ENCODE measurements around the gene EXOC6B. TPM values are rescaled to one million over a fixed set of nuclear protein-coding genes. Genes with fewer than 3 reads are reported as not detected.
"Not testable (repeated sequence)": the region's sequence is repeated elsewhere in the genome, so short reads cannot be mapped to it uniquely, and the experiment has no call there.

Gene EXOC6B
- total RNA-seq, 1 donor from 2014 or later: 13.8 TPM

DNA sequence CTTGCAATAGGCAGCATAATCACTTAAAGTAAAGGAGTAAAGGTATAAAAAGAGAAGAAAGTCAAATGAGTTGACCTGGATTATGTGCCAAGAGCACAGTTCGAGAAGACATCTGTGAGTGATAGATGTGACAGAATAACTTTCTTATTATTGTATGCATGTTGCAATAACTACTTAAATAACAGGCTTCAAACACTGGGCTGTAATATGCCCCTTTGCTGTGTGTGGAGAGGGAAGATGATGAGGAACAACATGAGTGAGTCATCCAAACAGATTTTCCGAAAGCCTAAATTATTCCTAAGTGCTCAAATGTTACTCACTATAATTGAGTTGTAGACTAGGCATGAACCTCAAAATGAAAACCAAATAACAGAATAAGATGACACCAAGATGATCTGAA, 328.1 kb downstream of the EXOC6B start:
- no peak overlapping the region for H3K4me3 Mint-ChIP-seq
- no peaks in the 10 kb centered on the region for H3K27me3 Mint-ChIP-seq
- H3K27ac Mint-ChIP-seq: no peak overlapping the region
- no peaks in the 10 kb centered on the region for H3K4me1 Mint-ChIP-seq
- TF ChIP-seq, protein P1, sequence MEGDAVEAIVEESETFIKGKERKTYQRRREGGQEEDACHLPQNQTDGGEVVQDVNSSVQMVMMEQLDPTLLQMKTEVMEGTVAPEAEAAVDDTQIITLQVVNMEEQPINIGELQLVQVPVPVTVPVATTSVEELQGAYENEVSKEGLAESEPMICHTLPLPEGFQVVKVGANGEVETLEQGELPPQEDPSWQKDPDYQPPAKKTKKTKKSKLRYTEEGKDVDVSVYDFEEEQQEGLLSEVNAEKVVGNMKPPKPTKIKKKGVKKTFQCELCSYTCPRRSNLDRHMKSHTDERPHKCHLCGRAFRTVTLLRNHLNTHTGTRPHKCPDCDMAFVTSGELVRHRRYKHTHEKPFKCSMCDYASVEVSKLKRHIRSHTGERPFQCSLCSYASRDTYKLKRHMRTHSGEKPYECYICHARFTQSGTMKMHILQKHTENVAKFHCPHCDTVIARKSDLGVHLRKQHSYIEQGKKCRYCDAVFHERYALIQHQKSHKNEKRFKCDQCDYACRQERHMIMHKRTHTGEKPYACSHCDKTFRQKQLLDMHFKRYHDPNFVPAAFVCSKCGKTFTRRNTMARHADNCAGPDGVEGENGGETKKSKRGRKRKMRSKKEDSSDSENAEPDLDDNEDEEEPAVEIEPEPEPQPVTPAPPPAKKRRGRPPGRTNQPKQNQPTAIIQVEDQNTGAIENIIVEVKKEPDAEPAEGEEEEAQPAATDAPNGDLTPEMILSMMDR (IDR thresholded peaks at IDR 0.05): no peak
- ATAC-seq (ENCODE audit: low read depth): no peak
- POLR2A ChIA-PET: no interaction called here
- intact Hi-C loops (cut with micrococcal nuclease): no loop called here
- DNase-seq: no peak
- CTCF ChIA-PET: no interaction called here
- H3K36me3 Mint-ChIP-seq (ENCODE audit: low read depth): peaks cover 15% of the 10 kb centered on the region
- H3K9me3 Mint-ChIP-seq: no peaks in the 10 kb centered on the region

DNA sequence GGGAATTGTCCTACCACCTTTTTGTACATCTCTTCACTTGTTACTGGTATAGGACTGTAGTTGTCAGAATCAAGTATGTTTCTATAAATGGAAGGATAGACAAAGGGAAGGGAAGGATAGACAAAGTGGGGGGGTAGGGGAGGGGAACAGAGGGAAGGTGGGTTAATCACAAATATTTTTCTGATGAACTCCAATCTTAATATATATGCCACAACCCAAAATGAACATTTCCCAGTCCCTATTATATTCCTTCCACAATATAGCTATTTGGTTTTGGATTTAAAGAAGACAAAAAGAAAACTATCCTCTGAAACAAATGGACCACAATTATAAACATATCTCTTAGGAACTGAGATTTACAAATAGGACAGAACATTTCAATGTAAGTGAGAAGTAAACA, 329.4 kb downstream of the EXOC6B start:
- intact Hi-C loops (cut with micrococcal nuclease): no loop called here
- DNase-seq: no peak
- TF ChIP-seq, protein P1 (IDR thresholded peaks at IDR 0.05): no peak
- no peaks in the 10 kb centered on the region for H3K9me3 Mint-ChIP-seq
- peaks cover 19% of the 10 kb centered on the region for H3K36me3 Mint-ChIP-seq (ENCODE audit: low read depth)
- ChIA-PET POLR2A (no interaction called here), CTCF (no interaction called here)
- no peaks in the 10 kb centered on the region for H3K4me1 Mint-ChIP-seq
- no peak overlapping the region for H3K27ac Mint-ChIP-seq
- H3K27me3 Mint-ChIP-seq: no peaks in the 10 kb centered on the region
- ATAC-seq (ENCODE audit: low read depth): no peak
- no peak overlapping the region for H3K4me3 Mint-ChIP-seq

DNA sequence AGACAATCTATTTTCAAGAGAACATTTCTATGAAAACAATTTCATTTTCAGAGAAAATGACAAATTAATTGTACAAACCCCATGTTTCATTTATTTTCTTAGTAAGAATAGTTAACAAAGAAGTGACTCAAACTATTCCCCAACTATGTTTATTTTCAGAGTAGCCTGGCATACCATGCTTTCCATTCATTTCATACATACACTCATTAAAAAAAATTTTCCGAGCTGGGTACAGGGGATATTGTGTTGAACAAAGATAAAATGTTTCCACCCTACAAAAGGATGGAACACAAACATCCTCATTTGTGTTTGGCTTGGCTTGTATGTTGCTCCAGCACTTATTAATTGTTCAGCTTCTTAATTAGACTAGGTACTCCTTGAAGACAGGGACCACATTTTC, 331.4 kb downstream of the EXOC6B start:
- Mint-ChIP-seq H3K4me1 (no peaks in the 10 kb centered on the region), H3K4me3 (no peak overlapping the region), H3K27me3 (no peaks in the 10 kb centered on the region), H3K36me3 (ENCODE audit: low read depth) (peaks cover 31% of the 10 kb centered on the region), H3K27ac (no peak overlapping the region), H3K9me3 (no peaks in the 10 kb centered on the region)
- CTCF ChIA-PET: no interaction called here
- POLR2A ChIA-PET: no interaction called here
- intact Hi-C loops (cut with micrococcal nuclease): no loop called here
- DNase-seq (no peak), ATAC-seq (ENCODE audit: low read depth) (no peak)
- TF ChIP-seq, protein P1 (IDR thresholded peaks at IDR 0.05): no peak

DNA sequence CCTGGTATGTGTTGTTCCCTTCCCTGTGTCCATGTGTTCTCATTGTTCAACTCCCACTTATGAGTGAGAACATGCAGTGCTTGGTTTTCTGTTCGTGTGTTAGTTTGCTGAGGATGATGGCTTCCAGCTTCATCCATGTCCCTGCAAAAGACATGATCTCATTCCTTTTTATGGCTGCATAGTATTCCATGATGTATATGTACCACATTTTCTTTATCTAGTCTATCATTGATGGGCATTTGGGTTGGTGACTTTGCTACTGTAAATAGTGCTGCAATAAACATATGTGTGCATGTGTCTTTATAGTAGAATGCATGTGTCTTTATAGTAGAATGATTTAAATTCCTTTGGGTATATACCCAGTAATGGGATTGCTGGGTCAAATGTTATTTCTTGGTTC, 341.2 kb downstream of the EXOC6B start:
- not testable (repeated sequence) for H3K27me3 Mint-ChIP-seq, H3K27ac Mint-ChIP-seq

DNA sequence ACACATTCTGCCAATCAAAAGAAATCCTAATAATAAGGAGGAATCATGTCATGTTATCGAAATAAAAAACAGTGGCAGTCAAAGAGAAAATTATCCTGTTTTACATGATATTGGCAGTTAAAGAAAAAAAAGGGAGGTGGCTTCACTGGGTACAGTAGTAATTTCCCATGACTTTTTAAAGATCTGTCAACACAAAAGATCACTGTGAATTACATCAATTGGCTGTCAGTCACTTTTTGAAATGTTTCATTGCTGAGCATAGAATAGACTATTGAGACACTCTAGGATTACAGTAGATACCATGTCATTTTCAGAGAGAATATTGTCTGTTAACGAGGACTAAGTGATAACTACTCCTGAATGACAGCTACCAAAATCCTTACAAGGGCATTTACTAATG, 342.5 kb downstream of the EXOC6B start:
- H3K27me3 Mint-ChIP-seq: no peaks in the 10 kb centered on the region
- H3K36me3 Mint-ChIP-seq (ENCODE audit: low read depth): peaks cover 36% of the 10 kb centered on the region

More for the DNA sequence above, 341.2 kb downstream of the EXOC6B start:
- DNase-seq; H3K4me3 Mint-ChIP-seq; ATAC-seq (ENCODE audit: low read depth); POLR2A ChIA-PET; intact Hi-C loops (cut with micrococcal nuclease); H3K4me1 Mint-ChIP-seq; CTCF ChIA-PET: not testable (repeated sequence)
- H3K36me3 Mint-ChIP-seq (ENCODE audit: low read depth): peaks cover 34% of the 10 kb centered on the region
- H3K9me3 Mint-ChIP-seq: peaks cover 12% of the 10 kb centered on the region

More for the DNA sequence above, 342.5 kb downstream of the EXOC6B start:
- Mint-ChIP-seq H3K9me3 (peaks cover 12% of the 10 kb centered on the region), H3K27ac (no peak overlapping the region), H3K4me1 (no peaks in the 10 kb centered on the region), H3K4me3 (no peak overlapping the region)
- POLR2A ChIA-PET: no interaction called here
- TF ChIP-seq, protein P1 (IDR thresholded peaks at IDR 0.05): no peak
- CTCF ChIA-PET: no interaction called here
- ATAC-seq (ENCODE audit: low read depth): no peak
- intact Hi-C loops (cut with micrococcal nuclease): no loop called here
- no peak for DNase-seq

Data from activated B cell treated with CpG ODN at 0.5 μM for 24 hours (primary cell).